K562 (cell line): Measurements from ENCODE around the gene PTRH1. TPM values are rescaled to one million over a fixed set of nuclear protein-coding genes. Genes with fewer than 3 reads are reported as not detected.
A peak's percentile ranks its signal among the peaks of the same experiment; 100 is the strongest.

Source experiments
- CC2D1A ChIP-seq: fragments of 450-650 bp; IDR thresholded peaks from 2 replicates; pipeline ENCODE4 v1.6.1; 2017; ENCODE audit warnings: mild to moderate bottlenecking
- EHMT2 ChIP-seq: fragments of 450-650 bp; IDR thresholded peaks from 2 replicates; pipeline ENCODE4 v1.6.1; 2018; ENCODE audit warnings: antibody characterized with exemption
- ELF1 ChIP-seq: fragments of 200-800 bp; sonication (Bioruptor generic); IDR thresholded peaks from 2 replicates; pipeline ENCODE4 v1.6.1; 2016; ENCODE audit warnings: missing genetic modification characterization, missing compliant biosample characterization
- FIP1L1 ChIP-seq: fragments of 200-400 bp; formaldehyde crosslinking; IDR thresholded peaks from 2 replicates; pipeline ENCODE4 v1.6.1; 2018; ENCODE audit warnings: mild to moderate bottlenecking, low read depth, low read length; ENCODE audit not compliant: poor library complexity, severe bottlenecking
- HMG20B ChIP-seq: fragments of 250-450 bp; sonication (Bioruptor Pico); IDR thresholded peaks from 2 replicates; pipeline ENCODE4 v1.5.0; 2021; ENCODE audit warnings: mild to moderate bottlenecking
- PHF20 ChIP-seq: fragments of 450-650 bp; IDR thresholded peaks from 2 replicates; pipeline ENCODE4 v1.6.1; 2018; ENCODE audit not compliant: partially characterized antibody
- PURB ChIP-seq: sonication (generic); formaldehyde crosslinking; IDR thresholded peaks from 2 replicates; pipeline ENCODE4 v1.9.0; 2021; ENCODE audit warnings: low read depth, mild to moderate bottlenecking, missing genetic modification reagents
- TCF3 ChIP-seq: sonication (generic); formaldehyde crosslinking; IDR thresholded peaks from 2 replicates; pipeline ENCODE4 v1.4.0; 2020; ENCODE audit warnings: mild to moderate bottlenecking, missing genetic modification reagents
- TEAD1 ChIP-seq, 2 experiments: fragments of 450-650 bp in 1 of 2; sonication (generic) in 1 of 2; formaldehyde crosslinking; IDR thresholded peaks; 2 replicates each; pipeline versions ENCODE4 v1.4.0 to v1.8.0; 2020 to 2022; ENCODE audit warnings: mild to moderate bottlenecking in 2 of 2, missing genetic modification reagents in 1 of 2
- ZNF398 ChIP-seq: fragments of 250-450 bp; sonication (Bioruptor Pico); IDR thresholded peaks from 2 replicates; pipeline ENCODE4 v1.8.0; 2021; ENCODE audit warnings: moderate library complexity, mild to moderate bottlenecking, inconsistent platforms
- ZNF436 ChIP-seq: fragments of 250-450, 450-650 bp; sonication (Bioruptor Pico); formaldehyde crosslinking; IDR thresholded peaks from 2 replicates; pipeline ENCODE4 v1.7.0; 2020; ENCODE audit warnings: mild to moderate bottlenecking
- ZNF583 ChIP-seq: fragments of 250-450 bp; sonication (Bioruptor Pico); IDR thresholded peaks from 2 replicates; pipeline ENCODE4 v1.4.0; 2020
- polyA plus RNA-seq, 8 experiments: library from polyadenylated mRNA; depleted of rRNA in 4 of 8; stranded (reverse) in 5 of 8; unstranded in 3 of 8; fragments of >200 nt; fragmentation: Nextera tagmentation in 2 of 8; fragmentation: Illumina TruSeq in 1 of 8; extraction: Ambion mirVana in 2 of 8; extraction: Trizol in 1 of 8; gene quantifications; 2 replicates each; pipeline versions ENCODE4 v1.2.1 to v1.2.3, GENCODE V29; 2011 to 2014; ENCODE audit warnings: inconsistent platforms in 1 of 8, missing spikeins in 1 of 8
- total RNA-seq, 7 experiments: library from RNA; depleted of rRNA in 6 of 7; stranded (reverse); fragments of >200 nt in 6 of 7; fragmentation: Illumina TruSeq in 2 of 7; extraction: Trizol in 2 of 7; gene quantifications; 2 replicates each; pipeline versions ENCODE4 v1.2.1 to v1.2.3, GENCODE V29; 2011 to 2021; ENCODE audit warnings: low replicate concordance in 1 of 7
- TF ChIP-seq, protein P1 (sequence below): fragments of 450-650 bp; formaldehyde crosslinking; conservative IDR thresholded peaks from 2 replicates; pipeline ENCODE4 v1.4.0; 2022; ENCODE audit warnings: mild to moderate bottlenecking, missing genetic modification characterization
- TF ChIP-seq, protein P2 (sequence below), 2 experiments: IDR thresholded peaks in 1 of 2; conservative IDR thresholded peaks in 1 of 2; 2 replicates each; pipeline ENCODE4 v1.6.1; 2016; ENCODE audit warnings: low read depth in 2 of 2, mild to moderate bottlenecking in 1 of 2, missing compliant biosample characterization in 1 of 2, missing genetic modification characterization in 1 of 2, moderate library complexity in 1 of 2
- TF ChIP-seq, protein P3 (sequence below): fragments of 200-400 bp; formaldehyde crosslinking; IDR thresholded peaks from 2 replicates; pipeline ENCODE4 v1.6.1; 2017; ENCODE audit warnings: mild to moderate bottlenecking, low read depth, low read length, moderate library complexity
- TF ChIP-seq, protein P4 (sequence below): fragments of 250-450 bp; sonication (Bioruptor Pico); IDR thresholded peaks from 2 replicates; pipeline ENCODE4 v1.4.0; 2020; ENCODE audit warnings: mild to moderate bottlenecking

PTRH1 gene
- total and polyA plus RNA-seq, 9 of the 15 experiments (the other 6 are each of a cell fraction or from before 2014, with no cell fraction given), result 0.63 to 43.1 (median 5.7) TPM

GRCh38 chr9:127734747-127735529 lies 19.5 kb upstream of the PTRH1 start, which contains the start of gene TOR2A (continued):
- TF ChIP-seq ZNF398 (no peak), FIP1L1 (no peak), CC2D1A (peak; percentile 82), TEAD1 (CRISPR knock-in tag; IDR thresholded peaks at IDR 0.05) (peak in 1 of 2 experiments; percentile 86; a peak in 2 of 4 replicates), PURB (CRISPR knock-in tag) (no peak), ZNF436 (CRISPR knock-in tag) (no peak), PHF20 (peak; percentile 34), ELF1 (tag) (peak; percentile 77; the same call in 1 of the 2 replicates), ZNF583 (CRISPR knock-in tag) (peak; percentile 90; the same call in 1 of the 2 replicates), TCF3 (CRISPR knock-in tag) (no peak; the same call in 1 of the 2 replicates), EHMT2 (no peak), HMG20B (CRISPR knock-in tag) (no peak)
- TF ChIP-seq, protein P1, sequence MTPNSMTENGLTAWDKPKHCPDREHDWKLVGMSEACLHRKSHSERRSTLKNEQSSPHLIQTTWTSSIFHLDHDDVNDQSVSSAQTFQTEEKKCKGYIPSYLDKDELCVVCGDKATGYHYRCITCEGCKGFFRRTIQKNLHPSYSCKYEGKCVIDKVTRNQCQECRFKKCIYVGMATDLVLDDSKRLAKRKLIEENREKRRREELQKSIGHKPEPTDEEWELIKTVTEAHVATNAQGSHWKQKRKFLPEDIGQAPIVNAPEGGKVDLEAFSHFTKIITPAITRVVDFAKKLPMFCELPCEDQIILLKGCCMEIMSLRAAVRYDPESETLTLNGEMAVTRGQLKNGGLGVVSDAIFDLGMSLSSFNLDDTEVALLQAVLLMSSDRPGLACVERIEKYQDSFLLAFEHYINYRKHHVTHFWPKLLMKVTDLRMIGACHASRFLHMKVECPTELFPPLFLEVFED (CRISPR knock-in tag), result no peak
- TF ChIP-seq, protein P2, sequence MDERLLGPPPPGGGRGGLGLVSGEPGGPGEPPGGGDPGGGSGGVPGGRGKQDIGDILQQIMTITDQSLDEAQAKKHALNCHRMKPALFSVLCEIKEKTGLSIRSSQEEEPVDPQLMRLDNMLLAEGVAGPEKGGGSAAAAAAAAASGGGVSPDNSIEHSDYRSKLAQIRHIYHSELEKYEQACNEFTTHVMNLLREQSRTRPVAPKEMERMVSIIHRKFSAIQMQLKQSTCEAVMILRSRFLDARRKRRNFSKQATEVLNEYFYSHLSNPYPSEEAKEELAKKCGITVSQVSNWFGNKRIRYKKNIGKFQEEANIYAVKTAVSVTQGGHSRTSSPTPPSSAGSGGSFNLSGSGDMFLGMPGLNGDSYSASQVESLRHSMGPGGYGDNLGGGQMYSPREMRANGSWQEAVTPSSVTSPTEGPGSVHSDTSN (CRISPR knock-in tag; IDR thresholded peaks at IDR 0.05; ENCODE audit: low read depth), result 0 out of 2 replicates have a peak, but pooled peaks have one; percentile 13
- TF ChIP-seq, protein P2 (tag; conservative IDR thresholded peaks at IDR 0.05; ENCODE audit: low read depth), result no peak; the same call in 1 of the 2 replicates
- TF ChIP-seq, protein P3, sequence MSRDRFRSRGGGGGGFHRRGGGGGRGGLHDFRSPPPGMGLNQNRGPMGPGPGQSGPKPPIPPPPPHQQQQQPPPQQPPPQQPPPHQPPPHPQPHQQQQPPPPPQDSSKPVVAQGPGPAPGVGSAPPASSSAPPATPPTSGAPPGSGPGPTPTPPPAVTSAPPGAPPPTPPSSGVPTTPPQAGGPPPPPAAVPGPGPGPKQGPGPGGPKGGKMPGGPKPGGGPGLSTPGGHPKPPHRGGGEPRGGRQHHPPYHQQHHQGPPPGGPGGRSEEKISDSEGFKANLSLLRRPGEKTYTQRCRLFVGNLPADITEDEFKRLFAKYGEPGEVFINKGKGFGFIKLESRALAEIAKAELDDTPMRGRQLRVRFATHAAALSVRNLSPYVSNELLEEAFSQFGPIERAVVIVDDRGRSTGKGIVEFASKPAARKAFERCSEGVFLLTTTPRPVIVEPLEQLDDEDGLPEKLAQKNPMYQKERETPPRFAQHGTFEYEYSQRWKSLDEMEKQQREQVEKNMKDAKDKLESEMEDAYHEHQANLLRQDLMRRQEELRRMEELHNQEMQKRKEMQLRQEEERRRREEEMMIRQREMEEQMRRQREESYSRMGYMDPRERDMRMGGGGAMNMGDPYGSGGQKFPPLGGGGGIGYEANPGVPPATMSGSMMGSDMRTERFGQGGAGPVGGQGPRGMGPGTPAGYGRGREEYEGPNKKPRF, result no peak
- TF ChIP-seq, protein P4, sequence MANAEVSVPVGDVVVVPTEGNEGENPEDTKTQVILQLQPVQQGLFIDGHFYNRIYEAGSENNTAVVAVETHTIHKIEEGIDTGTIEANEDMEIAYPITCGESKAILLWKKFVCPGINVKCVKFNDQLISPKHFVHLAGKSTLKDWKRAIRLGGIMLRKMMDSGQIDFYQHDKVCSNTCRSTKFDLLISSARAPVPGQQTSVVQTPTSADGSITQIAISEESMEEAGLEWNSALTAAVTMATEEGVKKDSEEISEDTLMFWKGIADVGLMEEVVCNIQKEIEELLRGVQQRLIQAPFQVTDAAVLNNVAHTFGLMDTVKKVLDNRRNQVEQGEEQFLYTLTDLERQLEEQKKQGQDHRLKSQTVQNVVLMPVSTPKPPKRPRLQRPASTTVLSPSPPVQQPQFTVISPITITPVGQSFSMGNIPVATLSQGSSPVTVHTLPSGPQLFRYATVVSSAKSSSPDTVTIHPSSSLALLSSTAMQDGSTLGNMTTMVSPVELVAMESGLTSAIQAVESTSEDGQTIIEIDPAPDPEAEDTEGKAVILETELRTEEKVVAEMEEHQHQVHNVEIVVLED (CRISPR knock-in tag), result peak; percentile 49; the same call in 1 of the 2 replicates
